Measurements from ENCODE around the gene CHML. TPM values are rescaled to one million over a fixed set of nuclear protein-coding genes. Genes with fewer than 3 reads are reported as not detected.
"Not testable (repeated sequence)": the region's sequence is repeated elsewhere in the genome, so short reads cannot be mapped to it uniquely, and the experiment has no call there.

Gene CHML
- total RNA-seq, 1 donor from 2014 or later, result 43.6 TPM

GRCh38 chr1:241660424-241660972, 20.3 kb upstream of the CHML start:
- H3K4me3 Mint-ChIP-seq, result no peak overlapping the region
- no peaks in the 10 kb centered on the region for H3K4me1 ChIP-seq
- H4K20me1 ChIP-seq (ENCODE audit: low read depth), result no peaks in the 10 kb centered on the region
- no peaks in the 10 kb centered on the region for H3K9me3 Mint-ChIP-seq
- H3K27ac ChIP-seq, result no peak overlapping the region
- no peaks in the 10 kb centered on the region for H3K9me3 ChIP-seq (ENCODE audit: low read depth)
- no peak overlapping the region for H3K4me3 ChIP-seq
- no peak overlapping the region for H2AFZ ChIP-seq (replicated peaks)
- no peaks in the 10 kb centered on the region for H3K27me3 ChIP-seq
- H3K9ac ChIP-seq, result no peak overlapping the region
- H3K79me2 ChIP-seq (ENCODE audit: low read depth), result no peaks in the 10 kb centered on the region
- no peaks in the 10 kb centered on the region for H3K36me3 Mint-ChIP-seq
- peaks cover 2% of the 10 kb centered on the region for H3K27me3 Mint-ChIP-seq (ENCODE audit: insufficient read depth, low read depth)
- no peaks in the 10 kb centered on the region for H3F3A ChIP-seq (ENCODE audit: low read depth)
- no peak overlapping the region for H3K27ac Mint-ChIP-seq
- H3K4me1 Mint-ChIP-seq, result no peaks in the 10 kb centered on the region
- no peak overlapping the region for H3K4me2 ChIP-seq
- H3K36me3 ChIP-seq, result no peaks in the 10 kb centered on the region
- TF ChIP-seq CTCF (IDR thresholded peaks at IDR 0.05) (no peak), EZH2phosphoT487 (IDR thresholded peaks at IDR 0.05) (no peak), EZH2 (IDR thresholded peaks at IDR 0.05) (no peak)
- no peak for DNase-seq (ENCODE audit: low spot score)

- not testable (repeated sequence) for H3K27ac ChIP-seq
Observed at GRCh38 chr1:241659016-241659415, 18.8 kb upstream of the CHML start.

GRCh38 chr1:241658081-241658793, 18.1 kb upstream of the CHML start:
- DNase-seq (ENCODE audit: low spot score), result no peak
- H3K4me2 ChIP-seq, result no peak overlapping the region
- no peak overlapping the region for H3K9ac ChIP-seq
- H3K27ac ChIP-seq, result no peak overlapping the region
- H3K4me1 Mint-ChIP-seq, result no peaks in the 10 kb centered on the region
- no peak overlapping the region for H3K27ac Mint-ChIP-seq
- H3K4me3 ChIP-seq, result no peak overlapping the region
- no peak overlapping the region for H3K4me3 Mint-ChIP-seq
- no peak overlapping the region for H2AFZ ChIP-seq (replicated peaks)
- no peaks in the 10 kb centered on the region for H3F3A ChIP-seq (ENCODE audit: low read depth)
- peaks cover 2% of the 10 kb centered on the region for H3K27me3 Mint-ChIP-seq (ENCODE audit: insufficient read depth, low read depth)
- no peak for TF ChIP-seq CTCF (IDR thresholded peaks at IDR 0.05)
- TF ChIP-seq EZH2phosphoT487 (IDR thresholded peaks at IDR 0.05), result no peak
- no peak for TF ChIP-seq EZH2 (IDR thresholded peaks at IDR 0.05)
- H3K79me2 ChIP-seq (ENCODE audit: low read depth), result no peaks in the 10 kb centered on the region
- no peaks in the 10 kb centered on the region for H4K20me1 ChIP-seq (ENCODE audit: low read depth)
- H3K9me3 ChIP-seq (ENCODE audit: low read depth), result no peaks in the 10 kb centered on the region
- H3K27me3 ChIP-seq, result no peaks in the 10 kb centered on the region
- H3K4me1 ChIP-seq, result no peaks in the 10 kb centered on the region
- H3K36me3 ChIP-seq, result no peaks in the 10 kb centered on the region
- H3K9me3 Mint-ChIP-seq, result no peaks in the 10 kb centered on the region
- H3K36me3 Mint-ChIP-seq, result no peaks in the 10 kb centered on the region

More at GRCh38 chr1:241659016-241659415, 18.8 kb upstream of the CHML start:
- not testable (repeated sequence) for DNase-seq (ENCODE audit: low spot score); H3K79me2 ChIP-seq (ENCODE audit: low read depth); H3K4me3 ChIP-seq; H3K9me3 Mint-ChIP-seq; H3K4me1 Mint-ChIP-seq; H3K27me3 ChIP-seq; H3K9me3 ChIP-seq (ENCODE audit: low read depth); H3K36me3 Mint-ChIP-seq; H3K4me3 Mint-ChIP-seq; H2AFZ ChIP-seq (replicated peaks); H3K9ac ChIP-seq; H4K20me1 ChIP-seq (ENCODE audit: low read depth); H3K4me2 ChIP-seq; H3K4me1 ChIP-seq; H3K36me3 ChIP-seq; H3F3A ChIP-seq (ENCODE audit: low read depth); H3K27me3 Mint-ChIP-seq (ENCODE audit: insufficient read depth, low read depth); H3K27ac Mint-ChIP-seq

- no peak overlapping the region for H3K4me3 Mint-ChIP-seq
- H3K27ac Mint-ChIP-seq, result no peak overlapping the region
- no peaks in the 10 kb centered on the region for H3K9me3 Mint-ChIP-seq
- Histone ChIP-seq H3K27ac (no peak overlapping the region), H3K79me2 (ENCODE audit: low read depth) (no peaks in the 10 kb centered on the region), H3K4me1 (no peaks in the 10 kb centered on the region), H3K9ac (no peak overlapping the region), H3K9me3 (ENCODE audit: low read depth) (no peaks in the 10 kb centered on the region), H3K4me3 (no peak overlapping the region), H3F3A (ENCODE audit: low read depth) (no peaks in the 10 kb centered on the region), H4K20me1 (ENCODE audit: low read depth) (no peaks in the 10 kb centered on the region), H3K36me3 (no peaks in the 10 kb centered on the region), H3K4me2 (no peak overlapping the region), H3K27me3 (no peaks in the 10 kb centered on the region), H2AFZ (replicated peaks) (no peak overlapping the region)
- TF ChIP-seq CTCF (IDR thresholded peaks at IDR 0.05), result no peak
- TF ChIP-seq EZH2 (IDR thresholded peaks at IDR 0.05), result no peak
- TF ChIP-seq EZH2phosphoT487 (IDR thresholded peaks at IDR 0.05), result no peak
- no peaks in the 10 kb centered on the region for H3K36me3 Mint-ChIP-seq
- H3K4me1 Mint-ChIP-seq, result peaks cover 2% of the 10 kb centered on the region
- no peak for DNase-seq (ENCODE audit: low spot score)
- peaks cover 4% of the 10 kb centered on the region for H3K27me3 Mint-ChIP-seq (ENCODE audit: insufficient read depth, low read depth)
Observed at GRCh38 chr1:241654641-241655040, 14.5 kb upstream of the CHML start.
